ENCODE data around the gene IGFBP7.
A peak's percentile ranks its signal among the peaks of the same experiment; 100 is the strongest.

IGFBP7 gene
- 4.9 to 11.1 (median 7.3) reads per million in 17 experiments for total RNA-seq

- peak; percentile 39 to 78 (median 58) for DNase-seq
Observed at GRCh38 chr4:57109847-57110639, at the start of gene IGFBP7. Gene IGFBP7, minus strand, starts transcription at chr4:57110385. Its CDS starts 34 bp downstream, at chr4:57110351.

GRCh38 chr4:57159866-57160265 lies 49.7 kb upstream of the IGFBP7 start:
- DNase-seq = peak in 2 of 4 experiments; percentile 7 to 19

- DNase-seq = no peak
Observed at GRCh38 chr4:57158762-57159161, 48.6 kb upstream of the IGFBP7 start.

GRCh38 chr4:57158221-57158620 lies 48.0 kb upstream of the IGFBP7 start:
- DNase-seq = no peak

- no peak for DNase-seq
Observed at GRCh38 chr4:57157596-57158137, 47.5 kb upstream of the IGFBP7 start.

- DNase-seq = no peak
Observed at GRCh38 chr4:57156242-57156990, 46.2 kb upstream of the IGFBP7 start.

- no peak for DNase-seq
Observed at GRCh38 chr4:57154926-57155325, 44.7 kb upstream of the IGFBP7 start.

GRCh38 chr4:57154191-57154590 lies 44.0 kb upstream of the IGFBP7 start:
- DNase-seq = peak in 2 of 4 experiments; percentile 6 to 10

- DNase-seq = no peak
Observed at GRCh38 chr4:57153207-57153606, 43.0 kb upstream of the IGFBP7 start.

GRCh38 chr4:57151481-57151880 lies 41.3 kb upstream of the IGFBP7 start:
- DNase-seq = no peak

- no peak for DNase-seq
Observed at GRCh38 chr4:57149833-57150232, 39.6 kb upstream of the IGFBP7 start.

- no peak for DNase-seq
Observed at GRCh38 chr4:57148831-57149505, 38.8 kb upstream of the IGFBP7 start.

- DNase-seq = no peak
Observed at GRCh38 chr4:57148177-57148576, 38.0 kb upstream of the IGFBP7 start.

- DNase-seq = no peak
Observed at GRCh38 chr4:57147335-57148060, 37.3 kb upstream of the IGFBP7 start.

GRCh38 chr4:57146444-57146843 lies 36.3 kb upstream of the IGFBP7 start:
- DNase-seq = no peak

- DNase-seq = no peak
Observed at GRCh38 chr4:57144466-57144865, 34.3 kb upstream of the IGFBP7 start.

- no peak for DNase-seq
Observed at GRCh38 chr4:57139783-57140182, 29.6 kb upstream of the IGFBP7 start.

- no peak for DNase-seq
Observed at GRCh38 chr4:57137261-57137660, 27.1 kb upstream of the IGFBP7 start.

GRCh38 chr4:57136281-57136680 lies 26.1 kb upstream of the IGFBP7 start:
- no peak for DNase-seq

- no peak for DNase-seq
Observed at GRCh38 chr4:57132743-57133137, 22.6 kb upstream of the IGFBP7 start.

- no peak for DNase-seq
Observed at GRCh38 chr4:57131849-57132742, 21.9 kb upstream of the IGFBP7 start.

Data from suppressor macrophage (primary cell).